ENCODE measurements around the gene TWNK. TPM values are rescaled to one million over a fixed set of nuclear protein-coding genes. Genes with fewer than 3 reads are reported as not detected.
A peak's percentile ranks its signal among the peaks of the same experiment; 100 is the strongest.

Gene TWNK
- total RNA-seq, 2 donors from 2014 or later = 9.7 to 17.3 TPM

- DNase-seq (ENCODE audit: low spot score) = no peak
- intact Hi-C loops (cut with DNase I) = no loop called here
- H3K36me3 ChIP-seq = peaks cover 0 to 9% of the 10 kb centered on the region in 2 donors
- 94% methylated on average over 21 of the region's 21 CpGs for WGBS
- TF ChIP-seq POLR2AphosphoS5 (IDR thresholded peaks at IDR 0.05) = no peak
- no peak for TF ChIP-seq CTCF (IDR thresholded peaks at IDR 0.05)
- TF ChIP-seq POLR2A (IDR thresholded peaks at IDR 0.05) = no peak
- no peaks in the 10 kb centered on the region for H3K9me3 ChIP-seq
- H3K4me3 ChIP-seq = no peak overlapping the region
- peaks cover 7% of the 10 kb centered on the region for H3K4me1 ChIP-seq (replicated peaks)
- H3K27me3 ChIP-seq (replicated peaks; ENCODE audit: insufficient read depth) = no peaks in the 10 kb centered on the region
- H3K27ac ChIP-seq = no peak overlapping the region
These were observed 1.7 kb downstream of the TWNK start for GRCh38 chr10:100989088-100989487.

GRCh38 chr10:100993986-100994708 lies 6.8 kb downstream of the TWNK start:
- H3K4me3 ChIP-seq = no peak overlapping the region
- TF ChIP-seq POLR2A (IDR thresholded peaks at IDR 0.05) (no peak), POLR2AphosphoS5 (IDR thresholded peaks at IDR 0.05) (peak; percentile 52), CTCF (IDR thresholded peaks at IDR 0.05) (peak; percentile 32 to 80 (median 66))
- 42% methylated on average over 10 of the region's 10 CpGs for WGBS
- intact Hi-C loops (cut with DNase I) = loop anchor here (1.0 to 10.0 kb wide), 2 partner anchors 20 to 701 kb away; partner anchors contain the start of gene FBXW4
- H3K9me3 ChIP-seq = no peaks in the 10 kb centered on the region
- peaks cover 0 to 9% of the 10 kb centered on the region in 2 donors for H3K36me3 ChIP-seq
- no peak for DNase-seq (ENCODE audit: low spot score)
- H3K27ac ChIP-seq = no peak overlapping the region
- H3K4me1 ChIP-seq (replicated peaks) = peaks cover 8% of the 10 kb centered on the region
- no peaks in the 10 kb centered on the region for H3K27me3 ChIP-seq (replicated peaks; ENCODE audit: insufficient read depth)

GRCh38 chr10:100995181-100995580 lies 7.8 kb downstream of the TWNK start:
- H3K4me1 ChIP-seq (replicated peaks) = peaks cover 8% of the 10 kb centered on the region
- DNase-seq (ENCODE audit: low spot score) = no peak
- no peak overlapping the region for H3K27ac ChIP-seq
- H3K36me3 ChIP-seq = peaks cover 0 to 9% of the 10 kb centered on the region in 2 donors
- intact Hi-C loops (cut with DNase I) = loop anchor here (10.0 kb wide), 1 partner anchor 700 kb away; the partner anchor contains the start of gene FBXW4
- TF ChIP-seq POLR2AphosphoS5 (IDR thresholded peaks at IDR 0.05) (no peak), CTCF (IDR thresholded peaks at IDR 0.05) (no peak), POLR2A (IDR thresholded peaks at IDR 0.05) (no peak)
- no peak overlapping the region for H3K4me3 ChIP-seq
- no peaks in the 10 kb centered on the region for H3K9me3 ChIP-seq
- no peaks in the 10 kb centered on the region for H3K27me3 ChIP-seq (replicated peaks; ENCODE audit: insufficient read depth)
- WGBS = 71% methylated on average over 6 of the region's 6 CpGs

- 3% methylated on average over 26 of the region's 46 CpGs for WGBS
- TF ChIP-seq POLR2A (IDR thresholded peaks at IDR 0.05) = no peak
- TF ChIP-seq POLR2AphosphoS5 (IDR thresholded peaks at IDR 0.05) = no peak
- TF ChIP-seq CTCF (IDR thresholded peaks at IDR 0.05) = peak in 2 of 4 experiments; percentile 18 to 19
- H3K9me3 ChIP-seq = no peaks in the 10 kb centered on the region
- peaks cover 17% of the 10 kb centered on the region for H3K4me1 ChIP-seq (replicated peaks)
- H3K27me3 ChIP-seq (replicated peaks; ENCODE audit: insufficient read depth) = no peaks in the 10 kb centered on the region
- H3K36me3 ChIP-seq = no peaks in the 10 kb centered on the region
- DNase-seq (ENCODE audit: low spot score) = no peak
- intact Hi-C loops (cut with DNase I) = loop anchor here (1.0 to 10.0 kb wide), 2 partner anchors 15 to 698 kb away; partner anchors contain the start of gene FBXW4
- H3K4me3 ChIP-seq = peak overlapping the region; percentile 64 to 91
- H3K27ac ChIP-seq = peak overlapping the region; percentile 99 to 100
These were observed 9.5 kb downstream of the TWNK start for GRCh38 chr10:100996678-100997359.
